K562 treated with DMSO at 1 percent for 24 hours (cell line): Measurements from ENCODE around the gene ESRP2. TPM values are rescaled to one million over a fixed set of nuclear protein-coding genes. Genes with fewer than 3 reads are reported as not detected.

Source experiments
- total RNA-seq: library from RNA; unstranded; fragments of 300-600 nt; gene quantifications from 2 replicates; pipeline ENCODE4 v1.2.3, GENCODE V29; 2022; ENCODE audit warnings: low read depth; ENCODE audit not compliant: insufficient read depth

ESRP2 gene
- not detected in 2 replicates for total RNA-seq

DNA sequence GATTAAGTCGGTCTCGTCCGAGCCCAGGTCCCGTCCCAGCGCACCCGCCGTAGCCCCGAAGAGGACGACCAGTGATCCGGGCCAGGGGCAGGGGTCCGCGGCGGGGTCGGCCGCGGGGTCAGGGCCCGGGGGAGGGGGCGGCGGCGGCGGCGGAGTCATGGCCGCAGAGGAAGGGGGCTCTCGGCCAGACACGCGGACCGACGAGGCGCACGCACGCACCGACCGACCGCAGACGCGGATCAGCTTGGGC, at the start of gene ESRP2:
Gene ESRP2, minus strand, starts transcription at position 241 of the 250 bp plus-strand sequence. Its CDS starts 82 bp downstream, at position 159.

DNA sequence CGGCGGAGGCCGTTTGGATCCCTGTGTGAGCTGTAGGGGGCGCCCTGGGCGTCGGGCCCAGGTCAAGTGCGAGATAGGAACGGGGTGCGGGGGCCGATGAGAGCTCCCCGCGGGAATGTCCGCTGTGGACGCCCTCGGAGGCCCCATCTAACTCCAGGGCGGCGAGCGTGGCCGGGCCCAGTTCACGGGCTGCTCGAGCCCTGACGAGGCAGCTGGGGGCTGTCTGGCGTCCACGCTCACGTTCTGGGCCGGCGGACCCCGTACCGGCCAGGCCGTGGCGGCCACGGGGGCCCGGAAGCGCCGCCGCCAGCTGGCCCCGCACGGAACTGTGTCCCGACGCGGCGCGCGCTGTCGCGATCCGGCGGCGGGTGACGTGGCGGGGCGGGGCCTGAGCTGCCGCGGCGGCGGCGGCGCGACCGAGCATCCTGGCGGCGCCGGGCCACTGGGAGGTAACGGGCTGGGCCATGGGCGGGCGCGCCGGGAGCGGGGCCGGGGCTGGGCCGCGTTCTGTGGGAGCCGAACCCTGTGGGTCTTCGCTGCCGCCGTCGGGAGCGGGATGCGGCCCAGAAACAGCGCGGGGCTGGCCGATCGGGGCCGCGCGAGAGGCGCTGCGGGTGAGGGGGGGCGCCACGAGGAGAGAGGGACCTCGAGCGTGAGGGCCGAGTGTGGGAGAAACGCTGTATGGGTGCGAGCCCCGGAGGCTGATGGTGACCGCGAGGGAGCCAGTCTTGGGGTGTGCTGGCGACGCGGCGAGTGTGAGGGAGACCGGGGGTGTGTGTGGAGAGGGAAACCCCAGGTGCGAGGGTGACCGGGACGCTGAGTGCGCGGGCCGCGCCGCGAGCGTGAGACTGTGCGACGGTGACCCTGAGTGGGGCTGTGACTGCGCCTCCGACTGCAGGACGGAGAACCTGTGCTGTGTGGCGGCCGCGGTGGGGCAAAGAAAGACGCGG, 28.5 kb upstream of the ESRP2 start, which contains the start of gene SLC7A6:
Gene SLC7A6, plus strand, starts transcription at position 399 of the 950 bp plus-strand sequence. CDS start 10,201 bp downstream, outside the sequence.

DNA sequence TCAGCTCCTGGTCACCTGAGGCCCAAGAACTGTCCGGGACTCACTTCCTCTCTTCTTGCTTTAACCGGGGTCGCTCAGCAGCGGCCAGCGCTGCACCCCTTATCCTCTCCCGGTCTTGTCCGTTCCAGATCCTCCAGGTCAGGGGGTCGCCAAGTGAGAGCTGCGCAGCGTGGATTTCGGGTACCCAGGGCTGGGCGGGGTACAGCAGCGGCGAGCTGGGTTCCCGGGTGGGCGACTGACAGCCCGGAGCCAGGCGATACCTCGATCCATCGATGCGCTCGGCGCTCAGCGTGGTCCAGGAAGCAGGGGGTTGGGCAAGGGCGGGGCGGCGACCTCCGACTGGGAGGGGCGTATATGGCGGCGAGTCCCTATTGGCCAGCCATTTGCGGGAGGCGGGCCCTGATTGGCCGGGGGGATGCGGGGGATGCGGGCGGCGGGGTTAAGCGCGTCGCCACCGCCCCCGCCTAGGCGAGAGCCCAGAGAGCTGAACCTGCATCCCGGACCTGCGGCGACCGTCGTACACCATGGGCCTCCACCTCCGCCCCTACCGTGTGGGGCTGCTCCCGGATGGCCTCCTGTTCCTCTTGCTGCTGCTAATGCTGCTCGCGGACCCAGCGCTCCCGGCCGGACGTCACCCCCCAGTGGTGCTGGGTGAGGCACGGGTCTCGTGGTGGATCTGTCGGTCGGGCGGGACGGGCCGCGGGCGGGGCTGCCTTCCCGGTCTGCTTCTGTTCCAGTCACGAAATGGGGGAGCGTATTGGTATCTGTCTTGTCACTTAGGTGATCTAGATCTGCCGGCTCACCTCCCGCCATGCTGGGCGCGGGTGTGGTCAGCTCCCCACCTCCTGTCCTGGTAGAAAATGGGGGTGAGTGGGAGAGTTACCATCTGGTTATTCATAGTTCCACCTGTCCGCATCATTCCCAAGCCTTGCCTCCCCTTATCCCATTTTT, 9.3 kb upstream of the ESRP2 start, which contains the start of gene PLA2G15:
Gene PLA2G15, plus strand, starts transcription at position 471 of the 951 bp plus-strand sequence. Its CDS starts 54 bp downstream, at position 525.

Other genes with a start within 250 kb of the ESRP2 start
- 2.8 and 3.0 TPM in 2 replicates for gene DPEP2, start 236.6 kb downstream of the ESRP2 start, total RNA-seq
- not detected in 2 replicates for gene DPEP2NB, start 220.2 kb downstream of the ESRP2 start, total RNA-seq
- 17.4 and 20.0 TPM in 2 replicates for gene DDX28, start 212.9 kb downstream of the ESRP2 start, total RNA-seq
- gene DUS2, start 212.8 kb downstream of the ESRP2 start, total RNA-seq, result 10.8 and 12.3 TPM in 2 replicates
- 31.2 and 35.3 TPM in 2 replicates for gene NFATC3, start 150.8 kb downstream of the ESRP2 start, total RNA-seq
- gene PLA2G15, start 9.2 kb upstream of the ESRP2 start, total RNA-seq, result 40.9 and 43.5 TPM in 2 replicates
- 17.8 and 18.3 TPM in 2 replicates for gene SLC7A6, start 28.4 kb upstream of the ESRP2 start, total RNA-seq
- 12.8 and 14.3 TPM in 2 replicates for gene SLC7A6OS, start 74.8 kb upstream of the ESRP2 start, total RNA-seq
- 61.4 and 69.0 TPM in 2 replicates for gene PRMT7, start 74.9 kb upstream of the ESRP2 start, total RNA-seq
- 4.7 and 5.2 TPM in 2 replicates for gene SMPD3, start 212.4 kb upstream of the ESRP2 start, total RNA-seq